Keratinocyte (primary cell): ENCODE measurements around the gene ATF2. TPM values are rescaled to one million over a fixed set of nuclear protein-coding genes. Genes with fewer than 3 reads are reported as not detected.

ENCODE experiments used
- DNase-seq: peaks from one replicate; pipeline ENCODE4 v3.0.0-alpha.2; 2011; ENCODE audit warnings: low read depth, missing footprints, low spot score
- FAIRE-seq: peaks from 2 replicates; lab custom pipeline; 2011; peaks lifted over from hg19 to GRCh38; lab: Jason Lieb, UNC
- H2AFZ ChIP-seq: 2 replicates; pipeline ENCODE4 v1.6.0; 2012; ENCODE audit warnings: low read length, control low read depth, inconsistent platforms; ENCODE audit not compliant: control insufficient read depth
- H3K27ac ChIP-seq: 2 replicates; pipeline ENCODE4 v1.5.1; 2011; ENCODE audit warnings: low read length; ENCODE audit not compliant: control insufficient read depth, insufficient read depth
- H3K27me3 ChIP-seq: 3 replicates; pipeline ENCODE4 v1.6.0; 2011; ENCODE audit warnings: low read length; ENCODE audit not compliant: control insufficient read depth, insufficient read depth; ENCODE audit errors: extremely low read depth
- H3K36me3 ChIP-seq, 2 experiments: 2 replicates in 1 of 2; 3 replicates in 1 of 2; pipeline ENCODE4 v1.5.1; 2011; ENCODE audit warnings: low read length in 2 of 2, mild to moderate bottlenecking in 1 of 2; ENCODE audit not compliant: control insufficient read depth in 2 of 2, insufficient read depth in 2 of 2; ENCODE audit errors: extremely low read depth in 1 of 2
- H3K4me1 ChIP-seq: 3 replicates; pipeline ENCODE4 v1.5.1; 2011; ENCODE audit warnings: low read length; ENCODE audit not compliant: control insufficient read depth, insufficient read depth; ENCODE audit errors: extremely low read depth
- H3K4me2 ChIP-seq: 3 replicates; pipeline ENCODE4 v1.6.0; 2011; ENCODE audit warnings: low read depth, low read length; ENCODE audit not compliant: control insufficient read depth, insufficient read depth; ENCODE audit errors: extremely low read depth
- H3K4me3 ChIP-seq, 3 experiments: fragments of 200-600 bp in 1 of 3; sonication (generic) in 1 of 3; 2 replicates in 2 of 3; 3 replicates in 1 of 3; pipeline ENCODE4 v1.5.1; 2011 to 2016; ENCODE audit warnings: low read length in 3 of 3, mild to moderate bottlenecking in 3 of 3, control low read depth in 2 of 3, inconsistent platforms in 1 of 3, low read depth in 1 of 3, mixed read lengths in 1 of 3, mixed run types in 1 of 3, moderate library complexity in 1 of 3; ENCODE audit not compliant: control insufficient read depth in 2 of 3, insufficient read depth in 2 of 3; ENCODE audit errors: extremely low read depth in 1 of 3
- H3K79me2 ChIP-seq: 2 replicates; pipeline ENCODE4 v1.6.0; 2012; ENCODE audit warnings: low read length; ENCODE audit not compliant: control insufficient read depth, insufficient read depth
- H3K9ac ChIP-seq: 3 replicates; pipeline ENCODE4 v1.6.0; 2011; ENCODE audit warnings: low read length; ENCODE audit not compliant: control insufficient read depth, insufficient read depth; ENCODE audit errors: extremely low read depth
- H3K9me1 ChIP-seq: 3 replicates; pipeline ENCODE4 v1.6.0; 2011; ENCODE audit warnings: low read length; ENCODE audit not compliant: control insufficient read depth, insufficient read depth; ENCODE audit errors: extremely low read depth
- H3K9me3 ChIP-seq: 2 replicates; pipeline ENCODE4 v1.5.1; 2012; ENCODE audit warnings: low read depth, low read length; ENCODE audit not compliant: control insufficient read depth
- H4K20me1 ChIP-seq: 3 replicates; pipeline ENCODE4 v1.6.0; 2011; ENCODE audit warnings: low read length; ENCODE audit not compliant: control insufficient read depth, insufficient read depth; ENCODE audit errors: extremely low read depth
- EZH2 ChIP-seq: IDR thresholded peaks from one replicate; pipeline ENCODE4 v1.6.1; 2012; ENCODE audit warnings: inconsistent platforms, mild to moderate bottlenecking, low read length, moderate library complexity
- dilution Hi-C: fragments of 300-500 bp; cut with MboI; formaldehyde crosslinking; loops from one replicate; pipeline ENCODE4 v1.7.0; 2020; ENCODE audit warnings: low sequenced_read_pairs; ENCODE audit not compliant: extremely low pct_ligation_motif_present
- polyA plus RNA-seq, 5 experiments: library from polyadenylated mRNA; depleted of rRNA in 3 of 5; stranded (reverse) in 3 of 5; stranded (forward) in 1 of 5; unstranded in 1 of 5; fragments of >200 nt; gene quantifications; 1 replicate in 1 of 5; 2 replicates in 3 of 5; 3 replicates in 1 of 5; pipeline versions ENCODE4 v1.2.1 to v1.2.3, GENCODE V29; 2011 to 2012; ENCODE audit warnings: missing spikeins in 2 of 5, low read depth in 1 of 5, low replicate concordance in 1 of 5
- TF ChIP-seq, protein P1 (sequence below), 3 experiments: IDR thresholded peaks in 1 of 3; conservative IDR thresholded peaks in 1 of 3; optimal IDR thresholded peaks in 1 of 3; 2 replicates in 2 of 3; 3 replicates in 1 of 3; pipeline versions ENCODE3 to v1.5.1; 2011; ENCODE audit warnings: low read length in 3 of 3, mild to moderate bottlenecking in 3 of 3, moderate library complexity in 2 of 3, control low read depth in 1 of 3, inconsistent platforms in 1 of 3; ENCODE audit not compliant: insufficient read depth in 2 of 3; ENCODE audit errors: extremely low read depth in 1 of 3

Gene ATF2
- polyA plus RNA-seq, 1 donor (not counting 4 experiments of a cell fraction or from before 2014, with no cell fraction given) = 42.7 TPM

DNA sequence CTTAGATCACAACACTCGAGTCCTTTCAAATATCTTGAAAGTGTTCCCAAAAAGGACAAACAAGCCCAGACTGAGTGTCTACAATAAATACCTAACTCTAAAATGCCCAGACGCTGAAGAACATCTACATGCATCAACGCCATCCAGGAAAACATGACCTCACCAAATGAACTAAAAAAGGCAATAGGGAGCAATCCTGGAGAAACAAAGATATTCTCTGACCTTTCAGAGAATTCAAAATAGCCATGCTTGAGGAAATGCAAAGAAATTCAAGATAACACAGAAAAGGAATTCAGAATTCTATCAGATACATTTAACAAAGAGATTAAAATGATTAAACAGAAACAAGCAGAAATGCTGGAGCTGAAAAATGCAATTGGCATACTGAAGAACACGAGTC is 101.6 kb downstream of the ATF2 start:
- H3K9me3 ChIP-seq = no peaks in the 10 kb centered on the region
- no peaks in the 10 kb centered on the region for H3K79me2 ChIP-seq
- DNase-seq = no peak
- H3K36me3 ChIP-seq = peaks cover 0 to 4% of the 10 kb centered on the region in 2 experiments
- no peak overlapping the region for H3K4me2 ChIP-seq
- H3K9ac ChIP-seq = no peak overlapping the region
- peaks cover 8% of the 10 kb centered on the region for H3K4me1 ChIP-seq
- no peak overlapping the region for H3K4me3 ChIP-seq
- H3K27me3 ChIP-seq = no peaks in the 10 kb centered on the region
- dilution Hi-C loops = no loop called here
- TF ChIP-seq EZH2 = no peak
- no peak overlapping the region for H2AFZ ChIP-seq
- H3K9me1 ChIP-seq = peaks cover 3% of the 10 kb centered on the region
- no peaks in the 10 kb centered on the region for H4K20me1 ChIP-seq
- FAIRE-seq = no peak
- H3K27ac ChIP-seq = no peak overlapping the region

DNA sequence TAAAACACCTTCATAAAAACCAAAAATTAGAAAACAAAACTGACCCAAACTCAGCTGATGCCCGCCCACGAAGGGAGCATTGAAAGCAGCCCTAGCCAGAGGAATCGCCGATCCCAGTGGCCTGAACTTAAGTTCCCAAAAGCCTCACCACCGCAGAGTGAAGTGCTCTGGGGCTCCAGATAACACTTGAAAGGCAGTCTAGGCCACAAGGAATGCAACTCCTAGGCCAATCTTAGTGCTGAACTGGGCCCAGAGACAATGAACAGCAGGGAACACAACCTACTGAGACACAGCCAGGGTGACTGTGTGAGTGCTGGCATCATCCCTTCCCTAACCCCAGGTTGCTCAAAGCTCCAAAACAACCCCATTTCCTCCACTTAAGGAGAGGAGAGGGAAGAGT is 103.2 kb downstream of the ATF2 start:
- H3K36me3 ChIP-seq = peaks cover 0 to 3% of the 10 kb centered on the region in 2 experiments
- no peak overlapping the region for H3K4me2 ChIP-seq
- H3K9me3 ChIP-seq = no peaks in the 10 kb centered on the region
- H3K4me3 ChIP-seq = no peak overlapping the region
- DNase-seq (no peak), FAIRE-seq (no peak)
- H3K4me1 ChIP-seq = peaks cover 8% of the 10 kb centered on the region
- no peak overlapping the region for H3K27ac ChIP-seq
- peaks cover 3% of the 10 kb centered on the region for H3K9me1 ChIP-seq
- no peaks in the 10 kb centered on the region for H3K27me3 ChIP-seq
- no peak overlapping the region for H2AFZ ChIP-seq
- H4K20me1 ChIP-seq = no peaks in the 10 kb centered on the region
- H3K79me2 ChIP-seq = no peaks in the 10 kb centered on the region
- dilution Hi-C loops = no loop called here
- no peak for TF ChIP-seq EZH2
- TF ChIP-seq, protein P1, sequence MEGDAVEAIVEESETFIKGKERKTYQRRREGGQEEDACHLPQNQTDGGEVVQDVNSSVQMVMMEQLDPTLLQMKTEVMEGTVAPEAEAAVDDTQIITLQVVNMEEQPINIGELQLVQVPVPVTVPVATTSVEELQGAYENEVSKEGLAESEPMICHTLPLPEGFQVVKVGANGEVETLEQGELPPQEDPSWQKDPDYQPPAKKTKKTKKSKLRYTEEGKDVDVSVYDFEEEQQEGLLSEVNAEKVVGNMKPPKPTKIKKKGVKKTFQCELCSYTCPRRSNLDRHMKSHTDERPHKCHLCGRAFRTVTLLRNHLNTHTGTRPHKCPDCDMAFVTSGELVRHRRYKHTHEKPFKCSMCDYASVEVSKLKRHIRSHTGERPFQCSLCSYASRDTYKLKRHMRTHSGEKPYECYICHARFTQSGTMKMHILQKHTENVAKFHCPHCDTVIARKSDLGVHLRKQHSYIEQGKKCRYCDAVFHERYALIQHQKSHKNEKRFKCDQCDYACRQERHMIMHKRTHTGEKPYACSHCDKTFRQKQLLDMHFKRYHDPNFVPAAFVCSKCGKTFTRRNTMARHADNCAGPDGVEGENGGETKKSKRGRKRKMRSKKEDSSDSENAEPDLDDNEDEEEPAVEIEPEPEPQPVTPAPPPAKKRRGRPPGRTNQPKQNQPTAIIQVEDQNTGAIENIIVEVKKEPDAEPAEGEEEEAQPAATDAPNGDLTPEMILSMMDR (optimal IDR thresholded peaks at IDR 0.05 in 1 of 3, IDR thresholded peaks at IDR 0.05 in 1 of 3, conservative IDR thresholded peaks at IDR 0.05 in 1 of 3; ENCODE audit: extremely low read depth in 1 of 3, insufficient read depth in 2 of 3, low read length in 3 of 3) = no peak
- H3K9ac ChIP-seq = no peak overlapping the region

DNA sequence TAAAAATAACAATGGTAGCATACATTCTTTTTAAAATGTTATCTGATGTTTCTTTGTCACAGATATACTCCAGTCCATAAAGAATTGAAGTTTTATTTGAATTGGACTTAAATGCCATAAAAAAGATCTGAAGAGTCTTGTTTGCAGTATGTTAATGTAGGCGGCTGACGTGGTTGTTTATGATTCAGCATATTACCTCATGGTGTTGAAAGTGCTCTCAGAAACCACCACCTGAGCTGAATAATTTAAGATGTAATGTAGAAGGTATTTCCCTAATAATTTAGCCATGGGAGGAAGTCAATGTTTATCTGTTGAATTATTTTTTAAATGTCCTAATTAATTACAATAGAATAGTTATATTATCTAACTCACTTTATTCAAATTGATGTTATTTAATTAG is 104.3 kb downstream of the ATF2 start:
- Histone ChIP-seq H3K79me2 (no peaks in the 10 kb centered on the region), H4K20me1 (no peaks in the 10 kb centered on the region), H3K4me3 (no peak overlapping the region), H3K27me3 (no peaks in the 10 kb centered on the region), H3K9ac (no peak overlapping the region), H3K9me1 (peaks cover 3% of the 10 kb centered on the region), H2AFZ (no peak overlapping the region), H3K4me2 (no peak overlapping the region), H3K36me3 (peaks cover 0 to 5% of the 10 kb centered on the region in 2 experiments), H3K9me3 (no peaks in the 10 kb centered on the region), H3K27ac (no peak overlapping the region), H3K4me1 (peaks cover 8% of the 10 kb centered on the region)
- no peak for DNase-seq
- dilution Hi-C loops = no loop called here
- TF ChIP-seq, protein P1 (optimal IDR thresholded peaks at IDR 0.05 in 1 of 3, IDR thresholded peaks at IDR 0.05 in 1 of 3, conservative IDR thresholded peaks at IDR 0.05 in 1 of 3; ENCODE audit: extremely low read depth in 1 of 3, insufficient read depth in 2 of 3, low read length in 3 of 3) = no peak
- TF ChIP-seq EZH2 = no peak
- FAIRE-seq = no peak
